T47D (cell line): ENCODE results near the gene PARP1.

ENCODE experiments used
- DNase-seq, 2 experiments: peaks; one replicate each; pipeline versions ENCODE4 v3.0.0 to v3.0.0-alpha.2; 2011 to 2012; ENCODE audit warnings: low read depth in 1 of 2, low spot score in 1 of 2
- JUND ChIP-seq: IDR thresholded peaks from 2 replicates; pipeline ENCODE4 v1.6.1; 2012; ENCODE audit warnings: low read depth
- in situ Hi-C: cut with HindIII; loops from 2 replicates; pipeline ENCODE4 v1.10.0; 2016; ENCODE audit warnings: low sequenced_read_pairs, low pct_unique_long_range_greater_than_20kb

The PARP1 gene

DNA sequence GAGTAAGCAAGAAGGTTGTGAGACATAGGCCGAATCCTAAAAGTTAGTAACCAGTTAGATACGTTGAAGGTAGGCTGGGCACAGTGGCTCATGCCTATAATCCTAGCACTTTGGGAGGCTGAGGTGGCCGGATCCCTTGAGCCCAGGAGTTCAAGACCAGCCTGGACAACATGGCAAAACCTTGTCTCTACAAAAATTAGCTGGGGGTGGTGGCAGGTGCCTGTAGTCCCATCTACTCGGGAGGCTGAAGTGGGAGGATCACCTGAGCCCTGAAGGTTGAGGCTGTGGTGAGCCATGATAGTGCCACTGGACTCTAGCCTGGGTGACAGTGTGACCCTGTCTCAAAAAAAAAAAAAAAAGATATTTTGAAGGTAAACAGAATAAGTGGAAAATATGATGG, 1.5 kb upstream of the PARP1 start:
- DNase-seq, result no peak
- in situ Hi-C loops, result no loop called here
- no peak for TF ChIP-seq JUND

DNA sequence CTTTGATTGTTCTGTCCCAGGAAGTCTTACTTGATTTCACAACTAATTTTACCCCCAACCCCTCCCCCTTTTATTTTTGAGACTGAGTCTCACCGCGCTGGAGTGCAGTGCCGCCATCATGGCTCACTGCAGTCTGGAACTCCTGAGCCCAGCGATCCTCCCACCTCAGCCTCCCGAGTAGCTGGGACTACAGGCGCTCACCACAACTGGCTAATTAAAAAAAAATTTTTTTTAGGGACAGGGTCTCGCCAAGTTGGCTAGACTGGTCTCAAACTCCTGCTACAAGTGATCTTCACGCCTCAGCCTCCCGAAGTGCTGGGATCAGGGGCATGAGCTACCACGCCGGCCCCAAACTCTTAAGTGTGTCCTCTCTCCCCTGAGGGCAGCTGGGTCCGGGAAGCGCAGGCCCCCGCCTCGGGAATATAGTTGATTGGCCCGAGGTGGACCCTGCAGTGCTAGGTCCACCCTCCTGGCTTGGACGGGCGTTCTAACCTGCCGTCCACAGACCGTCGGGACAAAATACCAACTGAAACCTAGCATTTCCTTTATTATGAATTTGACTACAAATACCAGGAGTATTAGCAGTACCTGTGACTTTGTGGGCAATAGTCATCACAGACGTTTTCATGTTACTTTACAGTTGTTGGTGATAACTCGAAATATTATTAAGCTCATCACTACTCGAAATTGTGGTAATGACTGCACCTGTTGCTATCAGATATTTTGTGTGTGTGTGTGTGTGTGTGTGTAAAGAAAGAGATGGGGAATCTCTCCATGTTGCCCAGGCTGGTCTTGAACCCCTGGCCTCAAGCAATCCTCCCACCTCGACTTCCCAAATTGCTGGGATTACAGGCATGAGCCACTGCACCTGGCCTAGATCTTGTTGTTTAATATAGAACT, 642 bp upstream of the PARP1 start:
- TF ChIP-seq JUND, result no peak
- no peak for DNase-seq
- in situ Hi-C loops, result no loop called here

GRCh38 chr1:226407199-226407496, 745 bp downstream of the PARP1 start:
- DNase-seq, result no peak
- in situ Hi-C loops, result no loop called here
- TF ChIP-seq JUND, result no peak

DNA sequence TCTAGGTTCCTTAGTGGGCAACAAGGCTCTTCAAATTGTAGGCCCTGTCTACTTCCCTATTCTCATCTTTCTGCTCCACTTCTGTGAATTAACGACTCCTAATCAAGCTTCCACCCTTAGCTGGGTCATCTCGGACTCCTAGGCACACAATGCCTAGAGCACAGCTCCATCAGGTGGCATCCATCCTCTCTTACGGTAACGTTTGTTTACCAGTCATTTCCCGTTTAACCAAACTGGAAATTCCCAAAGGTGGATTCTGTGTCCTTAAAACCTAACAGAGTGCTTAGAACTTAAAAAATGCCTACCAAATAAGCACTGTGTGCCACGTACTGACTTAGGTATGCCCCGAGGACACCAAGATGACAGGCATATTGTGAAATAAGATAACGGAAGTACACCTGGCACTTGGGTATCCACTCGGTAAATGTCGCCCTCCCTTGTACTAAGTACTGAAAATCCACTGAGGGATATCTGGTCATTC, 1.5 kb downstream of the PARP1 start:
- TF ChIP-seq JUND, result no peak
- in situ Hi-C loops, result no loop called here
- peak; percentile 35 to 40 for DNase-seq

- in situ Hi-C loops, result no loop called here
- DNase-seq, result no peak
- no peak for TF ChIP-seq JUND
These were observed 2.4 kb downstream of the PARP1 start for GRCh38 chr1:226405411-226405988.

DNA sequence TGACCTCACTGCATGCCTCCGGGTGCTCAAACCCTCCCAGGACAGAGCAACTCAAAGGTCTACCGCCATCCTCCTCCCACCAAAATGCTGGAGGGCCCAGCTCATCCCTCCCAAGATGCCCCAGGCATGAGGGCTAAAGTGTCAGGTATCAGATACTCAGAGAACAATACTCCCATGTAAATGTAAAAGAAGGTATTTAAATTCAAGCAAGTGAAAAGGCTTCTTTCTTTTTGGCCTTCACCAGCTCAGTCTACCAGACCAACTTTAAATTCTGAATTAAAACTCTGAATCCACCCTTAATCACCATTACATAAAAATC, 3.0 kb downstream of the PARP1 start:
- no peak for TF ChIP-seq JUND
- in situ Hi-C loops, result no loop called here
- DNase-seq, result no peak

- in situ Hi-C loops, result no loop called here
- TF ChIP-seq JUND, result no peak
- no peak for DNase-seq
These were observed 3.6 kb downstream of the PARP1 start for GRCh38 chr1:226404063-226404903.

GRCh38 chr1:226403201-226404034, 4.5 kb downstream of the PARP1 start:
- in situ Hi-C loops, result no loop called here
- DNase-seq, result peak; percentile 27 to 37
- no peak for TF ChIP-seq JUND

DNA sequence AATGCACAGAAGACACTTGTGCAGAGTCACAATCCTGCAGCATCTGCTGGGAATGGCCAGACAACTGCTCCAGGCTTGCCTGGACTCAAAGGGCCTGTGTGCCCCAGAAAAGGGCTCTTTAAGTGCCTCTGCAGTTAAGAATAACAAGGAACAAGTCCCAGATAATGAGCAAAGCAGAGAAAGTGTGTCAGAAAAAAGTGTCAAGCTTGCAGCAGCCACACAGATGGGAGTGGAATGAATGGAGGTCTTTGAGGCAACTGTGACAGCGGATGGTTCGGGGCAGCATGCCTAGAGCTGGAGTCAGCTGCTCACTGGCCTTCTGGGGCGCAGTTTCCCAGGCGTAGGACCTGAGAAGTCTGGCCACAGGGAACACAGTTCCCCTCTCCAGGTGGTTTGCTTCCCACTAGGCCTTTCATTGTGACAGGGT, 5.1 kb downstream of the PARP1 start:
- TF ChIP-seq JUND, result no peak
- DNase-seq, result no peak
- in situ Hi-C loops, result no loop called here

GRCh38 chr1:226401355-226402303, 6.3 kb downstream of the PARP1 start:
- TF ChIP-seq JUND, result no peak
- peak in 1 of 2 experiments; percentile 20 for DNase-seq
- in situ Hi-C loops, result no loop called here
